K562 (cell line): ENCODE measurements around the gene ERN1. TPM values are rescaled to one million over a fixed set of nuclear protein-coding genes. Genes with fewer than 3 reads are reported as not detected.

Source experiments
- ATAC-seq: fragments of 200-7000 bp; cut with Tn5 transposase; 3 replicates; pipeline ENCODE4 v1.9.1; 2020; ENCODE audit warnings: moderate library complexity
- BruUV-seq: library from RNA; stranded (reverse); fragments of 400-500 nt; replicated peaks from 2 replicates; lab custom pipeline; 2021; lab: Mats Ljungman, UMichigan
- CTCF ChIA-PET: fragments of 300-600 bp; formaldehyde crosslinking; extraction: SDS; loops from one replicate; lab custom pipeline; 2021; ENCODE audit warnings: low intra/inter-chr PET ratio; lab: Yijun Ruan, JAX
- POLR2A ChIA-PET: fragments of 300-600, 350-650 bp; sonication (Branson Sonifier 250); formaldehyde crosslinking; extraction: SDS; loops from one replicate; lab custom pipeline; 2021; ENCODE audit warnings: antibody characterized with exemption, inconsistent platforms; lab: Yijun Ruan, JAX
- DNase-seq, 4 experiments: peaks; one replicate each; pipeline versions ENCODE4 v3.0.0 to v3.0.0-alpha.2; 2011 to 2018; ENCODE audit warnings: low spot score in 3 of 4, mixed read lengths in 3 of 4; ENCODE audit errors: extremely low read depth in 1 of 4
- FAIRE-seq: peaks from 2 replicates; lab custom pipeline; 2011; peaks lifted over from hg19 to GRCh38; lab: Jason Lieb, UNC
- H2AFZ ChIP-seq: 2 replicates; pipeline ENCODE4 v1.6.0; 2011; ENCODE audit warnings: low read depth, low read length, control low read depth, inconsistent platforms
- H3K27ac ChIP-seq: fragments of 200-600 bp; 3 replicates; pipeline ENCODE4 v1.8.0; 2011; ENCODE audit warnings: low read depth, mild to moderate bottlenecking, control low read depth, inconsistent platforms, low read length, moderate library complexity, mixed read lengths; ENCODE audit errors: extremely low read depth
- H3K27me3 ChIP-seq, 2 experiments: fragments of 300-600 bp in 1 of 2; 2 replicates in 1 of 2; 3 replicates in 1 of 2; pipeline versions ENCODE4 v1.6.0 to v1.8.0; 2011; ENCODE audit warnings: inconsistent platforms in 2 of 2, low read length in 2 of 2, mild to moderate bottlenecking in 1 of 2, mixed read lengths in 1 of 2, moderate library complexity in 1 of 2; ENCODE audit not compliant: control insufficient read depth in 2 of 2, insufficient read depth in 2 of 2
- H3K36me3 ChIP-seq: fragments of 300-600 bp; 3 replicates; pipeline ENCODE4 v1.8.0; 2011; ENCODE audit warnings: mild to moderate bottlenecking, low read length, inconsistent platforms; ENCODE audit not compliant: control insufficient read depth, insufficient read depth
- H3K4me1 ChIP-seq, 2 experiments: fragments of 200-600 bp in 1 of 2; replicated peaks in 1 of 2; 2 replicates in 1 of 2; 3 replicates in 1 of 2; pipeline versions ENCODE4 v1.5.1 to v1.8.0; 2011; ENCODE audit warnings: inconsistent platforms in 2 of 2, low read length in 2 of 2, mild to moderate bottlenecking in 1 of 2, mixed read lengths in 1 of 2, moderate library complexity in 1 of 2; ENCODE audit not compliant: control insufficient read depth in 2 of 2, insufficient read depth in 2 of 2
- H3K4me2 ChIP-seq: 2 replicates; pipeline ENCODE4 v1.6.1; 2011; ENCODE audit warnings: low read length, control low read depth, inconsistent platforms, mixed read lengths; ENCODE audit not compliant: insufficient read depth
- H3K4me3 ChIP-seq: fragments of 200-600 bp; sonication (generic), shearing (Covaris generic); 2 replicates; pipeline ENCODE4 v1.5.1; 2016; ENCODE audit warnings: control low read depth, inconsistent platforms
- H3K79me2 ChIP-seq: fragments of 200-600 bp; 3 replicates; pipeline ENCODE4 v1.8.0; 2011; ENCODE audit warnings: low read length, inconsistent platforms; ENCODE audit not compliant: control insufficient read depth, insufficient read depth
- H3K9ac ChIP-seq, 2 experiments: 2 replicates each; pipeline versions ENCODE4 v1.6.0 to v1.6.1; 2011; ENCODE audit warnings: low read depth in 2 of 2, low read length in 2 of 2, control low read depth in 1 of 2, inconsistent platforms in 1 of 2, mild to moderate bottlenecking in 1 of 2, mixed read lengths in 1 of 2; ENCODE audit not compliant: insufficient read depth in 1 of 2
- H3K9me1 ChIP-seq: one replicate; pipeline ENCODE4 v1.6.0; 2011; ENCODE audit warnings: inconsistent platforms, mild to moderate bottlenecking, low read length, moderate library complexity; ENCODE audit not compliant: control insufficient read depth, insufficient read depth
- H3K9me3 ChIP-seq: replicated peaks from 2 replicates; pipeline ENCODE4 v1.5.1; 2011; ENCODE audit warnings: low read depth, low read length, inconsistent platforms; ENCODE audit not compliant: control insufficient read depth, insufficient read depth
- H4K20me1 ChIP-seq: replicated peaks from 2 replicates; pipeline ENCODE4 v1.6.1; 2011; ENCODE audit warnings: low read length, inconsistent platforms, mixed read lengths; ENCODE audit not compliant: control insufficient read depth, insufficient read depth
- ATF3 ChIP-seq, 2 experiments: fragments of 450-650 bp in 1 of 2; sonication (generic) in 1 of 2; formaldehyde crosslinking in 1 of 2; IDR thresholded peaks in 1 of 2; conservative IDR thresholded peaks in 1 of 2; 2 replicates each; pipeline versions ENCODE4 v1.6.1 to v1.8.1; 2016 to 2023; ENCODE audit warnings: mild to moderate bottlenecking in 2 of 2, moderate library complexity in 2 of 2, inconsistent platforms in 1 of 2, missing genetic modification reagents in 1 of 2
- BCL6 ChIP-seq: fragments of 250-450 bp; sonication (Bioruptor Pico); IDR thresholded peaks from 2 replicates; pipeline ENCODE4 v1.4.0; 2020
- CEBPG ChIP-seq, 3 experiments: fragments of 200-800 bp in 1 of 3; sonication (Bioruptor generic) in 1 of 3; sonication (generic) in 1 of 3; formaldehyde crosslinking in 1 of 3; IDR thresholded peaks in 2 of 3; conservative IDR thresholded peaks in 1 of 3; 2 replicates each; pipeline versions ENCODE4 v1.6.1 to v1.8.0; 2016 to 2022; ENCODE audit warnings: missing compliant biosample characterization in 2 of 3, missing genetic modification characterization in 2 of 3, mild to moderate bottlenecking in 1 of 3, missing genetic modification reagents in 1 of 3
- ETV6 ChIP-seq, 3 experiments: fragments of 150-350 bp in 1 of 3; sonication (generic) in 1 of 3; formaldehyde crosslinking in 1 of 3; IDR thresholded peaks; 2 replicates each; pipeline versions ENCODE4 v1.6.1 to v1.8.0; 2014 to 2022; ENCODE audit warnings: borderline replicate concordance in 2 of 3, low read depth in 2 of 3, antibody characterized with exemption in 1 of 3, low read length in 1 of 3, mild to moderate bottlenecking in 1 of 3, missing genetic modification reagents in 1 of 3
- GTF2B ChIP-seq: IDR thresholded peaks from 2 replicates; pipeline ENCODE4 v1.6.1; 2011; ENCODE audit not compliant: insufficient read length; ENCODE audit errors: extremely low read depth
- HDGF ChIP-seq: fragments of 450-650 bp; IDR thresholded peaks from 2 replicates; pipeline ENCODE4 v1.6.1; 2016
- HES1 ChIP-seq: fragments of 450-650 bp; IDR thresholded peaks from 2 replicates; pipeline ENCODE4 v1.6.1; 2016; ENCODE audit warnings: low read depth, mild to moderate bottlenecking, moderate library complexity
- ILF3 ChIP-seq: fragments of 450-650 bp; IDR thresholded peaks from 2 replicates; pipeline ENCODE4 v1.6.1; 2018; ENCODE audit warnings: antibody characterized with exemption, mild to moderate bottlenecking, moderate library complexity, borderline replicate concordance
- IRF2 ChIP-seq: sonication (generic); formaldehyde crosslinking; IDR thresholded peaks from 2 replicates; pipeline ENCODE4 v1.8.1; 2022; ENCODE audit warnings: mild to moderate bottlenecking, missing genetic modification reagents
- JUND ChIP-seq, 2 experiments: IDR thresholded peaks; 2 replicates in 1 of 2; 3 replicates in 1 of 2; pipeline ENCODE4 v1.6.1; 2011; ENCODE audit warnings: borderline replicate concordance in 2 of 2, low read depth in 2 of 2, low read length in 2 of 2, improper control_type of control experiment in 1 of 2, missing biosample characterization in 1 of 2, missing genetic modification characterization in 1 of 2, missing genetic modification reagents in 1 of 2
- MLLT1 ChIP-seq, 2 experiments: fragments of 450-650 bp; IDR thresholded peaks; 2 replicates each; pipeline ENCODE4 v1.6.1; 2016
- POLR2B ChIP-seq: fragments of 450-650 bp; IDR thresholded peaks from 2 replicates; pipeline ENCODE4 v1.6.1; 2018; ENCODE audit warnings: low read depth; ENCODE audit not compliant: partially characterized antibody
- RFX5 ChIP-seq: IDR thresholded peaks from 2 replicates; pipeline ENCODE4 v1.6.1; 2011; ENCODE audit warnings: low read depth, mild to moderate bottlenecking, improper control_type of control experiment, low read length
- SMAD1 ChIP-seq: fragments of 150-350 bp; IDR thresholded peaks from 2 replicates; pipeline ENCODE4 v1.6.1; 2014; ENCODE audit warnings: low read length, low read depth; ENCODE audit not compliant: partially characterized antibody
- TCF7 ChIP-seq: sonication (generic); IDR thresholded peaks from 2 replicates; pipeline ENCODE4 v1.6.1; 2016; ENCODE audit warnings: antibody characterized with exemption, borderline replicate concordance
- ZNF253 ChIP-seq: fragments of 250-450 bp; sonication (Bioruptor Pico); conservative IDR thresholded peaks from 2 replicates; pipeline ENCODE4 v1.6.1; 2021; ENCODE audit warnings: mild to moderate bottlenecking
- ZNF445 ChIP-seq: fragments of 250-450 bp; sonication (Bioruptor Pico); IDR thresholded peaks from 2 replicates; pipeline ENCODE4 v1.4.0; 2020; ENCODE audit warnings: low read depth, mild to moderate bottlenecking, moderate library complexity
- ZSCAN32 ChIP-seq: fragments of 450-650 bp; formaldehyde crosslinking; IDR thresholded peaks from 2 replicates; pipeline ENCODE4 v1.4.0; 2020; ENCODE audit warnings: mild to moderate bottlenecking, moderate library complexity
- WGBS: fragments of 100-300 bp; shearing (Covaris generic); methylation state at CpG from one replicate; pipeline ENCODE4 v1.1.6; 2016; ENCODE audit warnings: low coverage, mixed read lengths; ENCODE audit not compliant: insufficient coverage; ENCODE audit errors: missing lambda C conversion rate; 5-methylcytosine and 5-hydroxymethylcytosine counted together
- in situ Hi-C: fragments of 300-500 bp; cut with MboI; formaldehyde crosslinking; loops from 4 replicates; pipeline ENCODE4 v1.15.0; 2018; ENCODE audit warnings: inconsistent platforms, mixed read lengths
- intact Hi-C: fragments of 100-400 bp; cut with micrococcal nuclease; formaldehyde crosslinking; loops from 2 replicates; pipeline ENCODE4 v1.14.2; 2022
- polyA plus RNA-seq, 8 experiments: library from polyadenylated mRNA; depleted of rRNA in 4 of 8; stranded (reverse) in 5 of 8; unstranded in 3 of 8; fragments of >200 nt; fragmentation: Nextera tagmentation in 2 of 8; fragmentation: Illumina TruSeq in 1 of 8; extraction: Ambion mirVana in 2 of 8; extraction: Trizol in 1 of 8; gene quantifications; 2 replicates each; pipeline versions ENCODE4 v1.2.1 to v1.2.3, GENCODE V29; 2011 to 2014; ENCODE audit warnings: inconsistent platforms in 1 of 8, missing spikeins in 1 of 8
- total RNA-seq, 7 experiments: library from RNA; depleted of rRNA in 6 of 7; stranded (reverse); fragments of >200 nt in 6 of 7; fragmentation: Illumina TruSeq in 2 of 7; extraction: Trizol in 2 of 7; gene quantifications; 2 replicates each; pipeline versions ENCODE4 v1.2.1 to v1.2.3, GENCODE V29; 2011 to 2021; ENCODE audit warnings: low replicate concordance in 1 of 7

Gene ERN1
- total and polyA plus RNA-seq, 9 of the 15 experiments (the other 6 are each of a cell fraction or from before 2014, with no cell fraction given) = 2.1 to 22.5 (median 7.3) TPM

- BruUV-seq = no TSS peak
- no peak overlapping the region for H3K4me3 ChIP-seq
- H3K9me1 ChIP-seq = peaks cover 3% of the 10 kb centered on the region
- no peak overlapping the region for H2AFZ ChIP-seq
- no peaks in the 10 kb centered on the region for H3K27me3 ChIP-seq
- H3K4me2 ChIP-seq = no peak overlapping the region
- WGBS = 81% methylated on average over 10 of the region's 11 CpGs
- H3K27ac ChIP-seq = no peak overlapping the region
- in situ Hi-C loops (no loop called here), intact Hi-C loops (no loop called here)
- ChIA-PET POLR2A (no interaction called here), CTCF (no interaction called here)
- no peaks in the 10 kb centered on the region for H4K20me1 ChIP-seq
- no peaks in the 10 kb centered on the region for H3K79me2 ChIP-seq
- H3K36me3 ChIP-seq = peaks cover 26% of the 10 kb centered on the region; the same call in 1 of the 3 replicates
- H3K9me3 ChIP-seq = no peaks in the 10 kb centered on the region
- H3K4me1 ChIP-seq = peaks cover 3 to 10% of the 10 kb centered on the region in 2 experiments
- ATAC-seq (no peak), FAIRE-seq (no peak), DNase-seq (no peak)
- no peak overlapping the region for H3K9ac ChIP-seq
- no peak for TF ChIP-seq POLR2B
- peak; percentile 69 for TF ChIP-seq ATF3 (IDR thresholded peaks at IDR 0.05)
- no peak for TF ChIP-seq ATF3 (CRISPR knock-in tag; conservative IDR thresholded peaks at IDR 0.05)
- no peak for TF ChIP-seq ZSCAN32
- TF ChIP-seq ZNF253 (CRISPR knock-in tag) = no peak
- TF ChIP-seq TCF7 = no peak
- TF ChIP-seq IRF2 (CRISPR knock-in tag) = no peak
- no peak for TF ChIP-seq ILF3
- TF ChIP-seq ZNF445 = no peak
- TF ChIP-seq ETV6 (IDR thresholded peaks at IDR 0.05; ENCODE audit: borderline replicate concordance in 1 of 2, low read depth in 2 of 2, low read length in 1 of 2) = no peak
- no peak for TF ChIP-seq ETV6 (CRISPR knock-in tag; IDR thresholded peaks at IDR 0.05; ENCODE audit: borderline replicate concordance)
- TF ChIP-seq BCL6 (CRISPR knock-in tag) = no peak
- no peak for TF ChIP-seq HDGF
- no peak for TF ChIP-seq CEBPG (CRISPR knock-in tag; IDR thresholded peaks at IDR 0.05)
- peak in 1 of 2 experiments; percentile 55; a peak in 1 of 4 replicates for TF ChIP-seq CEBPG (tag; conservative IDR thresholded peaks at IDR 0.05 in 1 of 2, IDR thresholded peaks at IDR 0.05 in 1 of 2)
- no peak for TF ChIP-seq RFX5
- no peak for TF ChIP-seq HES1
- TF ChIP-seq MLLT1 (IDR thresholded peaks at IDR 0.05) = peak in 1 of 2 experiments; percentile 36; a peak in 1 of 4 replicates
- no peak for TF ChIP-seq GTF2B
- no peak for TF ChIP-seq SMAD1
- TF ChIP-seq JUND (IDR thresholded peaks at IDR 0.05; ENCODE audit: borderline replicate concordance, low read depth, low read length) = peak; percentile 70; the same call in 1 of the 2 replicates
- TF ChIP-seq JUND (tag; IDR thresholded peaks at IDR 0.05; ENCODE audit: borderline replicate concordance, low read depth, low read length) = no peak
These were observed 52.6 kb downstream of the ERN1 start for GRCh38 chr17:64077379-64077778.
